SH-SY5Y (cell line): ENCODE results near the gene FAM8A1.

Experiments
- GATA2 ChIP-seq: IDR thresholded peaks from 2 replicates; pipeline ENCODE4 v1.6.1; 2011; ENCODE audit warnings: mild to moderate bottlenecking, low read depth, low read length
- GATA3 ChIP-seq: IDR thresholded peaks from 2 replicates; pipeline ENCODE4 v1.6.1; 2011; ENCODE audit warnings: low read depth, mild to moderate bottlenecking, low read length, moderate library complexity

FAM8A1 gene

DNA sequence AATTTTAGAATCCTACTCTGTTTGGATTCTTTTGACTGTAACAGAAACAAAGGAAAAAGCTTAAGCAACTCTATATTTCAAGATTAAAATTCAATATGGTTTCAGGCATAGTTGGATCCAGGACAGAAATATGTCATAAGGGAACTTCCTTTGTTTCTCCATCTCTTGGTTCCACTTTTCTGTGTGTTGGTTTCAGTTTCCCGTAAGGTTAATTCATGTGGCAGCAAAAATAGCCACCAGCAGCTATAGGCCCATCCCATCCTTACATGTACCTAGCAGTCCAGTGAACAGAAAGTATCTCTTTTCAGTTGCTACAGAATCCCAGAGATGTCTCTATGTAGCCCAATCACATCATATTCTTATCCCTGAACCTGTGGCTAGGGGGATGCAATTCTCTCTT lies 8.8 kb upstream of the FAM8A1 start:
- TF ChIP-seq GATA2 (no peak), GATA3 (no peak)

DNA sequence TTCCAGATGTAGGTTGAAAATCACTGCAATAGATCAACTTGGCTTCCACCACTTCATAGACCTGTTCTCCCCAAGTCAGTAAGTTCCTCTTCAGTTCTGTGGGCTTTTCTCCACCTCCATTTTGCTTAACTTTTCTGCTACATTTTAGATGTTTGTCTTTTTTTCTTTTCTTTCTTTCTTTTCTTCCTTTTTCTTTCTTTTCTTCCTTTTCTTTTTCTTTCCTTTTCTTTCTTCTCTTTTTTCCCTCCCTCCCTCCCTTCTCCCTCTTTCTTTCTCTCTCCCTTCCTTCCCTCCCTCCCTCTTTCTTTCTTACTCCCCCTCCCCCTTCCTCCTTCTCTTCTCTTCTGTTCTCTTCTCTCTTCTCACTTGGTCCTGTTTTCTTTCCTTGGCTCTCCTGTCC lies 6.9 kb upstream of the FAM8A1 start:
- TF ChIP-seq GATA3 (no peak), GATA2 (no peak)

DNA sequence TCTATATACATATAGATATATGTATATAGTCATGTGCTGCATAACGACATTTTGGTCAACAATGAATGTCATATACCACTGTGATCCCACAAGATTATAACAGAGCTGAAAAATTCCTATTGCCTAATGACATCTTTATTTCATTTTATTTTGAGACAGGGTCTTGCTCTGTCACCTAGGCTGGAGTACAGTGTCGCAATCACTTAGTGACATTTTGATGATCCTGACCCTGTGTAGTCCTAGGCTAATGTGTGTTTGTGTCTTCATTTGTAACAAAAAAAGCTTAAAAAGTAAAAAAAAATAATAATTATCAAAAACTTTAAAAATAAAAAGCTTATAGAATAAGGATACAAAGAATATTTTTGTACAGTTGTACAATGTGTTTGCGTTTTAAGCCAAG lies 4.0 kb upstream of the FAM8A1 start:
- no peak for TF ChIP-seq GATA3
- no peak for TF ChIP-seq GATA2

DNA sequence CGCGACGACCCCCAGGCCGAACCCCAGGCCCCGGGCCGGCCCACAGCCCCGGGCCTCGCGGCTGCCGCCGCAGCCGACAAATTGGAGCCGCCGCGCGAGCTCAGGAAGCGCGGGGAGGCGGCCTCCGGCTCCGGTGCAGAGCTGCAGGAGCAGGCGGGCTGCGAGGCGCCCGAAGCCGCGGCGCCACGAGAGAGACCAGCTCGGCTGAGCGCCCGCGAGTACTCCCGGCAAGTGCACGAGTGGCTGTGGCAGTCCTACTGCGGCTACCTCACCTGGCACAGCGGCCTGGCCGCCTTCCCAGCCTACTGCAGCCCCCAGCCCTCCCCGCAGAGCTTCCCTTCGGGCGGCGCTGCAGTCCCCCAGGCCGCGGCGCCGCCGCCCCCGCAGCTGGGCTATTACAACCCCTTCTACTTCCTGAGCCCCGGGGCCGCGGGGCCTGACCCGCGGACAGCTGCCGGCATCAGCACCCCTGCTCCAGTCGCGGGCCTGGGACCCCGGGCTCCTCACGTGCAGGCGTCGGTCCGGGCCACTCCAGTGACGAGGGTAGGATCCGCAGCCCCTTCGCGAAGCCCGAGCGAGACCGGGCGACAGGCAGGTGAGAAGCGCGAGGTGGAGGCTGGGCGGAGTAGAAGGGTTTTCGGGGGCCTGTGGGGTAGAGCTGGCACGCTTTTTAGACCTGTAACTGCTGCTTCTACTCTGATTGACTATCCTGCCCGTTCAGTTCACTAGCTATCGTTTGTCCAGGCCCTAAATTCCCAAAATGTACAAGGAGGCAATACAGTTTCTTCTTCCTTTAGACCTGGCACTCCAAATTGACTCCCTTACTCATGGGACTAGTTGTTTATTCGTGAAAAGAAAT lies 654 bp downstream of the FAM8A1 start:
- TF ChIP-seq GATA3 (no peak), GATA2 (no peak)

DNA sequence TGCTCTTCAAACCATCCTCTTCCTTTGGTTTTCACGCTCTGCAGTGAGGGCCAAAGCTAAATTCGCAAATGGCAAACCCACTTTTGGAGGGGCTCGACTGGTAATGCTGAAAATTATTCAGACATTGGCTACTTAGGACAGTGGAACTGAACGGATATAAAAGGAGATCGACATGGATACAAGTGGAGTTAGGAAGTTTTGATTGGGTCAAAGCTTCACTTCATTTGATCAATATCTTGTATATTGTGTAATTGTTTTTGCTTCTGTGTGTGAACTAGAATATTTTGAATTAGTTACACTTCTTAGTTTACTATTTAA lies 1.2 kb downstream of the FAM8A1 start:
- no peak for TF ChIP-seq GATA3
- TF ChIP-seq GATA2, result no peak

DNA sequence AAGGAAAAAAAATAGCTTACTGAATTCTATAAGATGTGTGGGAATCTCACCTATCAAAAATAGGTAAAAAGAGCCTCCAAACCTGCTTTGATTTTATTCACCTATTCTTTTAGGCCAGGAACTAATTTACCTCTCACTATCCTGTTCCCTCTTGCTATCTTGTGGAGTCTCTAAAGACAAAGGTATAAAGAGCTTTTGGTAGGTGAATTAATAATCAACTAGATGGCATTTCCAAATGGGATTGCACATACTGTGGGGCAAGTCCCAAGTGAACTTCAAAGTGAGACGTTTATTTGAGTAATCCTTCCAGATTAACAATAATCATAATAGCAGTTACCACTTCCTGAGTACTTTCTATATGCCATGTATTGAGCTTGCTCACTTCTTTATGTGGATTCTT lies 2.8 kb downstream of the FAM8A1 start:
- TF ChIP-seq GATA2 (no peak), GATA3 (no peak)

DNA sequence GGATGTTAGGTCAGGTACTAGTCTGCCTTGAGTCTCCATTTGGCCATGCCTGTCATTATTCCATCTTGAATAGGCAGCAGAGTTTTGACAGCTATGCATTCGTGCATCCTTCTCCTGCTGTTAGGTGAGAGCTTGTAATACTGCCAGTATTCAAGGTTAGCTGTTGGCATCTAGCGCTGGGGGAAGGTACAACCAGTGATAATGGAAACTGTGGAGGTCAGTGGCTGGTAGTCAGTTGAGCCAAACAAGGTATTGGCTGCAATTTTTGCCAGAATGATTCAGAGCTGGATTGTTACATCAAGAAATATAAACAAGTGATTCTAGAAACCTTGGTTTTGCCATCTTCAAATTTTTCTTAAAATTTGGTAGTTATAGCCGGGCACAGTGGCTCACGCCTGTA lies 6.5 kb downstream of the FAM8A1 start:
- TF ChIP-seq GATA2 (no peak), GATA3 (no peak)

DNA sequence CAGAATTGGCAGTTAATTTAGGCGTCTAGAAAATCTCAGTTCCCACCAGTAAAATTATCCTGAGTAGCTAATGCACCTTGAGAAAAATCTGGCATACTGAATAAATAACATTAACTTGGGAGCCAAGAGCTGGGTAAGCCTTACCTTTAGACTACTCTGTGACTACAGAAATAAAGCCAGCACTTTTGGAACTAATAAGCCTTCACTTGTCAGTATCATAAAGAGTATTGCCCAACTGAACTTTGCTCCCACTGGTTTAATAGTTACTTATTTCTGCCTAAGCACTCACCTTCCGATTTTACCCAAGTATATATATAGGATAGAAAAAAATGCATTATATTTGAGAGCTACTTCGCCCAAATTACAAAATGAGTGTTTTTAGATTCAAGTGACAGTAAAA lies 10.7 kb downstream of the FAM8A1 start:
- TF ChIP-seq GATA3, result no peak
- no peak for TF ChIP-seq GATA2

GRCh38 chr6:17612048-17612447 lies 11.9 kb downstream of the FAM8A1 start:
- TF ChIP-seq GATA3, result no peak
- TF ChIP-seq GATA2, result no peak

DNA sequence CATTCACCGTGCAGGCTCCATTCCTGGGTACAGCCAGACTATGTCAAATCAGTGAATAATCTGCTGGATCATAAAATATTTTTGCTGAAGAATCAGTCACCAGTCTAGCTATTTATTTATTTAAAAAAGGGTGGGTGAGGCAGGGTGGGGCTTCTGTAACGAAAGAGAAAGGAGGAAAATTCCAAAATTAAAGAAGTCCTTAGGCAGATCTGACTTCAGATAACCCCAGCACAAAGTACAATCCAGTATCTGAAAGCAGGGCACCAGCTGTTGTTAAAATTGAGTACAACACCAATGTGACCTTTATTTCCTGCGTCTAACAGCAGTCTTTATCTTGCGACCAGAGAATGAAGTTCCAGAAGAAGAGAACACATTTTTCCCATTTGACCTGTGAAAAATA lies 15.7 kb downstream of the FAM8A1 start:
- TF ChIP-seq GATA2 (no peak), GATA3 (no peak)

DNA sequence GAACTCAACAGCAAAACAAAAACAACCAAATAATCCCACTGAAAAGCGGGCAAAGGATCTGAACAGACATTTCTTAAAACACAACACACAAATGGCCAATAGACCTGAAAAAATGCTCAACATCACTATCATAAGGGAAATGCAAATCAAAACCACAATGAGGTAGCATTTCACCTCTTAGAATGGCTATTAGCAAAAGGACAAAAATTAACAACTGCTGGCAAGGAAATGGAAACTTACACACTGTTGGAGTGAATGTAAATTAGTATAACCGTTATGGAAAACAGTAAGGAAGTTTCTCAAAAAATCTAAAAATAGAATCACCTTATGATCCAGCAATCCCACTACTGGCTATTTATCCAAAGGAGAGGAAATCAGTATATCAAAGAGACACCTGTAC lies 20.9 kb downstream of the FAM8A1 start:
- TF ChIP-seq GATA2, result no peak
- TF ChIP-seq GATA3, result no peak

DNA sequence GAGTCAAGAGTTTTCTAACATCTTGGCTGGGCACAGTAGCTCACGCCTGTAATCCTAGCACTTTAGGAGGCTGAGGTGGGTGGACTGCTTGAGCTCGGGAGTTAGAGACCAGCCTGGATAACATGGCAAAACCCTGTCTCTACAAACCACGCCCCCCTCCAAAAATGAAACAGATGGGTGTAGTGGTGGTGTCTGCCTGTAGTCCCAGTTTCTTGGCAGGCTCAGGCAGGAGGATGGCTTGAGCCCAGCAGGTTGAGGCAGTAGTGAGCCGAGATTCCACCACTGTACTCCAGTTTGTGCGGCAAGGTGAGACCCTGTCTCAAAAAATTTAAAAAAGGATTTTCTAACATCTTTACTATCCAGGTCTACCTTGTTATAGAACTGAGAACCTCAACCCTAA lies 22.0 kb downstream of the FAM8A1 start:
- TF ChIP-seq GATA3, result no peak
- TF ChIP-seq GATA2, result no peak

DNA sequence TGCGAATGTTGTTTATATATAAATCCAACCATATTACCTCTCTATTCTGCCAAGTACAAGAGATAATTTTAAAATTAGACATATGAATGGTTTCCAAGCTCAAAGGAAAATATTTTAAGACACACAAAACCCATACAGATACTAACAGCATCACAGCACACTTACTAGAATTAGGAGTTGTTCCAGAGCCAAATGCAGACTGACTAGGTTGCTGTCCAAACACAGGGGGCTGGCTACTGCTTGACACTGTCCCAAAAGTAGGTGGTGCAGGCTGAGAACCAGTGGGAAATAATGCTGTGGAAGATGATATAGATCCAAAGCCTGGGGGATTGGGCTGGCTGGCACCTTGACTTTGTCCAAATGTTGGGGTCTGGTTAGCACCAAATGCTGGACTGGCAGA lies 24.3 kb downstream of the FAM8A1 start:
- no peak for TF ChIP-seq GATA3
- TF ChIP-seq GATA2, result no peak

DNA sequence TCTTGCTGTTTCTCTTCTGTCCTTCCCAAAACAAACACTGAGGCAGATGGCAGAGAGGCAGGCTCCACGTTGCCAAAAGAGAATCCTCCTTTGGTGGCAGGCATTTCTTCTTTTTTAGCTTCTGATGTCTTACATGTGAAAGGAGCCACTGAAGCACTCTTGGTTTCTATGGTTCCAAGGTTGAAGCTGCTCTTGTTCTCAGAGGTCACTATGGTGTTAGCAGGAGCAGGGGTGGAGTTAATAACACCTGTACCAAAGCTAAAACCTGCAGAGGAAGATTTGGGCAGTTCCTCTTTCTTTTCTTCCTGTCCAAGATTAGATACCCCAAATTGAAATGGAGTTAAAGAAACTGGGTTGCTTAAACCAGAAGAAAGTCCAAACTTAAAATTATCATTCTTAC lies 28.8 kb downstream of the FAM8A1 start:
- TF ChIP-seq GATA3 (no peak), GATA2 (no peak)

DNA sequence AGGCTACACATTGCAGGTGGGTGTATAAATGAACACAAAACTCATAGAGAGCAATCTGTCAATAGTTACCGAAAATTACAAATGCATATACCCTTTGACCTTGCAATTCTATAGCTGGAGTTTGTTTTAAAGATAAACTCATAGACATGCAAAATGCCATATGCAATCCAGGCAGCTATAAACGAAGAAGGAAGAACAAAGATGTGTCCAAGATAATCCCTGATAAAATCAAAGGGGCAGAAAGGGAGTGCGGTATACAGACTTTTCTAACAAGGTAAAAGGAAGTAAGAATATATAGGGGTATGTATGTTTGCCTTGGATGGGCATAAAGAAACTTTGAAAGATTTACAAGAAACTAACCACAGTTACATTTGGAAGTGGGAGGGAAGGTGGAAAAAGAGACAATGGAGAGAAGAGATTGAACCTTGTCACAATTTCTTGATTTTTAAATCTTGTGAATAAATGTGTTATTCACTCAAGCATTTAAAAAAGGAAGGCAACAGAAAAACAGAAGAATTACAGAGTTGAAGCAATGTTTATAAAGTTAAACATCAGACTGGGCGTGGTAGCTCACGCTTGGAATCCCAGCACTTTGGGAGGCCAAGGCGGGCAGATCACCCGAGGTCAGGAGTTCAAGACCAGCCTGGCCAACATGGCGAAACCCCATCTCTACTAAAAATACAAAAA lies 29.9 kb downstream of the FAM8A1 start:
- TF ChIP-seq GATA2 (no peak), GATA3 (no peak)
